ENCODE measurements around the gene ATP8A2.
A peak's percentile ranks its signal among the peaks of the same experiment; 100 is the strongest.

The ATP8A2 gene

DNA sequence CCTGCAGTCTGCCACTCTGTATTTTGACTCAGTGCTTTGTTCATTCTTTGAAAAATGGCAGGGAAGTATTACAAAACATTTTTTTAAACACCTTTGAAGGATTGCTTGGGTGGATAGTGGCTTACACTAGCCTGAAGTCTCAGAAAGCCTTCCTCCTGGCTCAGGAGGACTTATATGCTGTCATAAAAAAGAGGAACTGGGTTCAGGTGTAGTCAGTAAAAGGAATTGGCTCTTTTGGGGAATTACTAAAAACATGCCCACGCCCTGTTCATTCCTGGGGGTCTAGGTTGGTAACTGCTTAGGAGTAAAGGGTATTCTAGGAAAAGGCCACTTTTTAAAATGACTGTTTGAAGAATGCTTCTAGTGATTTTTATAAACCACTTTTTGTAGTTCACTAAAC lies 493.2 kb downstream of the ATP8A2 start:
- no peak for DNase-seq

DNA sequence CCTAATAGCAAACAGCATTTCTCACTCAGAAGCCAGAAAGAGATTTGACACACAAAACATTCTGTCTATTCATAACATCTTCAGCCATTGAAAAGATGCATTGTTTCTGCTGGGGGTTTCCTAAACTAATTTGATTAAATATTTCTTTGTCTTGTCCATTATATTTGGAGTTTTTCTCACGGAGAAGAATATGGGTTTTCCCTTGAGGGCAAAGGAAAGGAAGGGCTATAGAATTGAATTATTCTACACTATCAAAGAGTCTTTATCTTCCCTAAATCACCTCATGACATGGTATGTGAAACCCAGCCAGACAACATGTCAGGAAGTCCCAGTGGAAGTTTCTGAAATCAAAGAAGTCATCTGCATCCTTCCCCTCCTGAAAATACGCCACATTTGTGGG lies 493.6 kb downstream of the ATP8A2 start:
- no peak for DNase-seq

DNA sequence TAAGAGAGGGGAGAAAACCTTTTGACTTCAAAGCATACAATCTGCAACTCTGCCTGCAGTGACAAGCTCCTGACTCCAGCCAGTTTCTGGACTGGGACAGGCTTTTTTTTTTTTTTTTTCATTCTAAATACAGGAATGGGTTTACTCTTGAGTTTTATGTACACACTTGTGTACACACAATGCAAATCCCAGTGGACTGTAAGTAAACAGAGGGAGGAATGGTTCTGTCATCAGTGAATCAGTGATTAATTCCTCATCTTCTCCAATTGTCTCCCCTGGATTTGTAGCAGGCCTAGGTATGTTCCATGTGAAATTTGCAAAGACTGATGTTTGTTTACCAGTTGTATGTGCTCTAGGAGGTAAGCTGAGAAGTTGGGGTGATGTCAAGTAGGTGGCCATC lies 495.3 kb downstream of the ATP8A2 start:
- DNase-seq = no peak

DNA sequence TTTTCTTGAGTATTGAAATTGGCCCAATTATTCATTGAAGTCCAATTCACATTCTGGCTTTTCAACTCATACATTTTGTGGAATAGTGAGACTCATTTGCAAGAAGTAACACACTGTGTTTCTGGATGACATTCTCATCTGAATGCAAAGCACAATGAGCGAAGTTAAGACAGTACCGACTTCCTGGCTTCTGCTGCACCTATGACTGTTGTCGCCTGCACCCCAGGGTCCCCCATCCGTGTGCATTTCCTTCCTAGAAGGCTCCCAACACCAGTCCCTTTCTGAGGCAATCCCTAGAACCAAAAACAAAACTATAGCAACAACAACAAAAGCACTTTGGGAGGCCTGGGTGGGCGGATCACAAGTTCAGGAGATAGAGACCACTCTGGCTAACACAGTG lies 496.7 kb downstream of the ATP8A2 start:
- no peak for DNase-seq

DNA sequence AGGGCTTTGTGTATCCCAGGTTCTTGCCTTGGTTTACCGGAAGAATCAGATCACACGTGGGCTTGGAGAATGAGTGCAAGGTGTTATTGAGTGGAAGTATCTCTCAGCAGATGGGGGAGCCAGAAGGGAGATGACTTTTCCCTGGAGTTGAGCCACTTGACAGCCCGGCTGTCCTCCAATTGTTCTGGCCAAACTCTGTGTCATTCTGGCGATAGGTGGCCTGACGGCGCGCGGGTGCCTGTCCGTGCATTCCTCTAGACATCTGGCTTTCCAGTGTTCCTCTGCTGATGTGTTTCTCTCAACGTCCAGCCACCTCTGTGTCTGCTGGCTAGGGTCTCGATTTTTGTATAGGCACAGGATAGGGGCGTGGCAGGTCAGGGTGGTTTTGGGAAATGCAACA lies 498.2 kb downstream of the ATP8A2 start:
- DNase-seq = no peak

DNA sequence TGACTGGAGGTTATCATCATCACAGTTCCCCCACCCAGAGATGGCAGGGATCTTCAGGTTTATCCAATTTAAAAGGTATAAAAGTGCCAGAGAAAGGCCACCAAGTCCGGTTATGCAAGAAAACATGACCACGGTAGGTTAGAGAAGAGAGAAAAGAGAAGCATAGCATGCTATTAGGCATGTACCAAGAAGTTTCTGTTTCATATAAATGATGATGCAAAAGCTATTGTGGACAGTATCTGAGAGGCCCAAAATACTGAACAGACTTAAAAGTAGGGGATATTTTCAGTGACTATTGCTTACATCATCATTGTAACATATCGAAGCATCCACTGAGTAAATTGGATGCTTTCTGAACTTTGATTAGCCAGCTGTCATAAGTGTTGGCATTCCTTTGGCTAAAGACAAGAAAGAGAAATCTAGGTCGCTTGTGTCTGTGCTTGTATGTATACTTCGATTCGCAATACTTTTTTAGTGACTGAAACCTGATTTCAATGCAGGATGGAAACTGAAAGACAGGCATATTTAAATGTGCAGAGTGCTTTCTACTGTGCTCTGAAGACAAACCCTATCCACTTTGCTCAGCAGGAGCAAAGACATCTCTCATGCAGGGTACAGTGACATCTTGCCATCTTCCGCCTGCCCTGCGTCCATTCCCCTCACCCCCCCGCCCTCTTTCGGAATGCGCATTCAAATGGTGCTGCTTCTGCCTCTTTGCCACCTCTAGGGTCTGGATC lies 499.8 kb downstream of the ATP8A2 start:
- DNase-seq = no peak

DNA sequence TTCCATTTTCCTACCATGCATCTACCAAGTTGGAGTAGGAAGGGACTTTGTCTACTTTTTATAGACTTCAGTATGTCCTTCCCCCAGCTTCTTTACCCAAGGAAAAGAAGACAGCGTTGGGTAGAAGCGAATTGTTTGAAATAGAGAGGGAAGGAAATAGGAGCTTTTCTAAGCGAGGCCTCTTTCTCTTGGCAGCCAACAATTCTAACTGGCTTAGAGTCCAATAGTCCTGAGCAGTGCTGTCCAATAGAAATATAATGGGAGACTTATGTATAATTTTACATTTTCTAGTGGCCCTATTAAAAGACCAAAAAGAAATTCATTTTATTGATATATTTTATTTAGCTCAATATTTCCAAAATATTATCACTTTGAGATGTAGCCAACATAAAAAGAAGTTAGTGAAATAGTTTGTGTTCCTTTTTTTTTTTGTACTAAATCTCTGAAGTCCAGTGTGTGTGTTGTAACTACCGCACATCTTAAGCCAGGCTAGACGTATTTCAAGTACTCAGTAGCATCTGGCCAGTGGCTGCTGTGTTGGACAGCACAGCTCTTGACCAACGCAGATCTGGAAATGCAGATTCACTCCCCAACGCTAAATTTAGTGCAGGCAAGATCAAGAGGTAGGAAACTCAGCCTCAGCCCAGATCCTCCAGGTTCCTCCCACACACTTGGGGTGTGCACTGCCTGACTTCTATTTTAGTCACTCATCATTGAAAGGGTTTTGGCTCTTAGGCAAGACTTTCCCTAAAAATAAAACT lies 500.9 kb downstream of the ATP8A2 start:
- no peak for DNase-seq

DNA sequence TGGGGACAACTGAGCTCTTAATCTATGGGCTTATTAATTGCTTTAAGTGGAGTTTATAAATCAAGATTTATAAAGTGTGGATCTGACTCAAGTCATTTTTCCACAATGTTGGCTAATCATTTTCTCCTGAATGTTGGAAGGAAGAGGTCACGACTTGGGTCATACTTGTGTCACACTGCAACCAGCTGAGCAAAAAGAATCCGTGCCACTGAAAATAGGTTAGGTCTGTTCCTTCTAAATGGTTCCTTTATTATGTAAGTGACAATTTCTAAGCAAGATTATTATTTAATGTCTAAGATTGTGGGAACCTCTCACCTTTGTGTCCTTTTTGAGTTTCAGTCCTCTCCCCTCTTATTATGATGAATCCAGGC lies 501.5 kb downstream of the ATP8A2 start:
- DNase-seq = no peak

DNA sequence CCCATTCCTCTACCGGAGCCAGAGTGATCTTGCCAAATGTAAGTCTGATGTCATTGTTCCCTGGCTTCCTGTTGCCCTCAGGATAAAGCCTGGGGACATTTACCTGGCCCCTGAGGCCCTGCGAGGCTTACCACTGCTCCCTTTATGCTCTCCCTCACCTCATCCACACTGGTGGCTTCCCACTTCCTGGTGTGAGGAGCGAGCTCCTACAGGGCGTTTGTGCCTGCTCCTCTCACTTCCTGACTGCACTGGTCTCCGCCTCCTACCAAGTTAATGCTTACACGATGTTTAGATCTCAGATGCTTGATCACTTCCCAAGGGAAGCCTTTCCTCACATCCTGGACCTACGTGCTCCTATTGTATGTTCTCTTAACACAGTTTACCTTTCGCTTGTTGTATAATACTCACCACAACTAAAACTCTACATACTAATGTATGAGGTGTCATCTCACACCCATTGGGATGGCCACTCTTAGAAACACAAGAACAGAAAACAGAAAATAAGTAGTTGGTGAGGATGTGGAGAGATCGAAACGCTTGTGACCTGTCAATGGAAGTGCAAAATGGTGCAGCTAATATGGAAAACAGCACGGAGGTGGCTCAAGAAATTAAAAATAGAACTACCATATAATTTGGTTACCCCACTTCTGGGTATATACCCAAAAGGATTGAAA lies 502.4 kb downstream of the ATP8A2 start:
- DNase-seq = no peak

DNA sequence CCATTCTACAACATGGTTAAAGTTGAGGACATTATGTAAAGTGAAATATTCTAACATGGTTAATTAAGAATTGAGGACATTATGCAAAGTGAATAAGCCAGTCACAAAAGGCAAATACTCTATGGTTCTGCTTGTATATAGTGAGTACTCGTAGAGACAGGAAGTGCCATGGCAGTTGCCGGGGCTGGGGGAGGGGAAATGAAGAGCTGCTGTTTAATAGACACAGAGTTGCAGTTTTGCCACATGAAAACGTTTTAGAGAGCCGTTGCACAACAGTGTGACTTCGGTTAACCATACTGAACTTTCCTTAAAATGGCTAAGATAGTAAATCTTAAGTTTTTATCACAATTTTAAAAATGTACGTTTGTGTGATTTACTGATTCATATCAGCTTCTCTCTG lies 503.1 kb downstream of the ATP8A2 start:
- DNase-seq = peak; percentile 59 to 73

DNA sequence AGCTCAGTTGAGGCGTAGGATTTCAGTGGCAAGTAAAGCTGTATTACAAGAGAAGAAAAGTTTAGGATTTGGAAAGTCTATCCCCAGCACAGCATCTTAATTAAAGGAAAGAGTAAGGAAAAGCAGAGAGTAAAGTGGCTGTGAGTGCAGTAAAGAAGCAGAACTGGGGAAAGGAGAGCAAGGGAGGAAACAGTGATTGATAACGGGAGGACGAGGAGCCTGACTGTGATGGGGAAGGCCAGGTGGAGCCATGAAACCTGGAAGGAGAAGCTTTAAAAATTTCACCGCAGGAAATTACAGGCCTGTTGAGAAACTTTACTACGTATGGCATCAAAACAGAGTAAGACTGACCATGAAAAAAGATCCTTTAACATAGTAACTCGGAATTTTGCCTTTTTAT lies 504.5 kb downstream of the ATP8A2 start:
- DNase-seq = no peak

DNA sequence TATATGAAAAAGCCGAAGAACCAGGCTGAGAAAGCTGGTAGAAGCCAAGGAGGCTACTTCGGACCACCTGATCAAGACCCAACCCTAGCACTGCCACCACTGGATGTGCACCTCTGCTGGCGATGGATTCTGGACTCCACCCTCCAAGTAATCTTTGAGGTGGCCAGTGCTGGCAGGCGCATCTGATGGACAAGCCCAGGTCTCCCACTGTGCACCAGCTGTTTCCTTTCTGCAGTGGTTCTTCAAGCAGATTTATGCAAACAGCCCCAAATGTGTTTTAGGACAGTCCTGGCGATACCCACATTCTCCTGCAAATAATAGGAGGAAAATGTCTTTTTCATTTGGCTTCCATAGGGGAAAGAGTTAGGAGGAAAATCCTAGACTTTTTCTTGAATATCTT lies 507.7 kb downstream of the ATP8A2 start:
- DNase-seq = no peak

DNA sequence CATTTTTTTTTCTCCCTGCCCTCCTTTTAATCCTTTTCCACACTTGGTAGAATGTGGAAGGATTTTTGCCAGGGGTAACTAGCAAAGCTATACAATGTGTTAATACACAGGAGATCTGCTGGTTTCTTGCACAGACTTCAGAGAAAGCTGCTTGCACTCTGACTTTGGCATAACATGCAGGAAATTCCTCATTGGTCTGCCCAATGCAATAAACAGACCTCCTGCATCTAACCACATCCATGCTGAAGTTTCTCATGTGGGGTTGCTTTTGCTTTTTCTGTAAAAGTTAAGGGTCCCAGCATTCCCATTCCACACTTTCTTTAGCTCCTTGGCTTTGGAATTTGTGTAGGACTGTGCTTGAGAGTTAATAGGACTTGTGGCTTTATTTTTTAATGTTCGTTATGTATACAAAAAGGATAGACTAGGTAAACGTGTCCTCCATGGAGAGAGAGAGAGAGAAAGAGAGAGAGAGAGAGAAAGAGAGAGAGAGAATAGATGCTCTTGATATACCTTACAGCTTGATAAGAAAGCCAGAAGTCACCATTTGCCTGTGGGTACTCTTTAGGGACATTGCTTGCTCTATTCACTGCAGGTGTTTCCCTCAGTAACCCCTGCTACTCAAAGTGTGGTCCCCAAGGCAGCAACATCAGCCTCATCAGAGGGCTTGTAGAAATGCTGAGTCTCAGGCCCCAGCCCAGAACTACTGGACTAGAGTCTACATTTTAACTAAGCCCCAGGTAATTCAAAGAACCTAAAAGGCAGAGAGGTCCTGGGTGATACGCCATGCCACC lies 509.6 kb downstream of the ATP8A2 start:
- DNase-seq = no peak

DNA sequence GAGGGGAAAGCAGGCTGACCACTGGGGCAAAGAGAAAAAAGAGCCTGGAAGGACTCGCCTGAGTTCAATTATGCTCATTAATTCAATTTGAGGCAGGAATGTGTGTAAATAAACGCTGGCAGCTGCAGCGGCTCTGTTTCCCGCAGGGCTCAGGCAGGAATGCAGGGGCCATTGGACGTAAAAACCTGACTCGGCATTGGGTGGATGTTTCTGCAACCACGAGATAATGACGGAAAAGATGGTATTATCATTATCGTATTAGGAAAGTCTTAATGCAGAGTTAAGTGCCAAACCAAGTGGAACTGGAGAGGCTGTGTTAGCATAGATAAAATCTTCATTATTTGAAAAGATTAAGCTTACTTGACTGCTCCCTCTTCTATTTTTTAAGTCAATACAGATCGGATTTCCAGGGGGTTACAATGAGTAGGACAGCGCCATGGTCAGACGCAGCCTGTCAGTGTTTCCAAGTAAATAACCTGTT lies 510.2 kb downstream of the ATP8A2 start:
- no peak for DNase-seq

DNA sequence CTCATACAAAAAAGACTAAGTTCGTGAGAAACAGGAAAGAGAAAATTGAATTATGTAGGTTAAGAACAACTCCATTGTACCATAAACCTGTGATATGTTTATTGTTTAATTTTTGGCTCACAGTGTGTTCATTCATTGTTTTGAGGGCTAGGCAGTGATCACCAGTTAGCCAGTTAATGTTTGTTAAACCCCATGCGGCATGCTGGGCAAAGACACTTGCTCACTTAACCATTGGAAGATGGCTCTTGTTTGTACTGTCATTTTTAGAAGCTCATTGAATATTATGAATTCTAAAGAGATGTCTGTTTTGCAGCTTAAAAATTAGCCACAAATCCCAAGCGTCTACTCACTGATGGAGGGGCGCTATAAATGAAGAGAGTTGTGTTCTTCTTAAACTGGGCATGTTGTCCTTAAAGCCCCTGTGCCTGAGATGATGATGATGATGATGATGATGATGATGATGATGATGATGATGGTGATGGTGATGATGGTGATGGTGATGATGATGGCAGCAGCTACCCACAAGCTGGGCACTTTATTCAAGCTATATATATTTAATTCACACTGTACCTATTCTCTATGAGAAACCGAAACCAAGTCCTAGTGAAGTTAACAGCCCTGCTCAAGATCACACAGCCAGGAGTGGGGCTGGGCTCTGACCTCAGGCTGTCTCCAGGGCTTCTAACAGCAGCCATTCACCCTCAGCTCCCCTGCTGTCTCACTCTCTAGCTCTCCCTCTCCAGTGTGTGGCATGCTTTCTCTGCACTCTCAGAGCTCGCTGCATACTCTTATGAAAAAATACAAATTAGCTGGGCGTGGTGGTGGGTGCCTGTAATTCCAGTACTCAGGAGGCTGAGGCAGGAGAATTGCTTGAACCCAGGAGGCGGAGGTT lies 510.9 kb downstream of the ATP8A2 start:
- DNase-seq = peak in 1 of 2 donors; percentile 30

DNA sequence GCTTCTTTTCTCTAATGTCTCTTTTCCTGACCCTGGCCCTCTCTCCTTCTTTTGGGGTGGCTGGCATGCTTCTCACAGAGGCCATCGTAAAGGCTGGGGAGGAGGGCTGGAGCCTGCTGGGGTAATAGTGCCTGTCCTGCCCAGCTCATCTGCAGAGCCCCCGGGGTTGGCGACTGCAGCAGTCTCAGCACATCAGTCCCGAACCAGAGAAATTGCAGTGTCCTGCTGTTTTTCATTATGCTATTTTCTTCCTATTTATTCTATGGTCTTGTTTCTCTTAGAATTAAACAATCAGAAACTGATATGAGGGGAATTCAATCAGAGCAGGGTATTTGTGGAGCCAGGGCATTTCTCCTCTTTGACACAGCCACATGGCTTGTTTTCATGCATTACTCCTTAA lies 513.6 kb downstream of the ATP8A2 start:
- DNase-seq = no peak

DNA sequence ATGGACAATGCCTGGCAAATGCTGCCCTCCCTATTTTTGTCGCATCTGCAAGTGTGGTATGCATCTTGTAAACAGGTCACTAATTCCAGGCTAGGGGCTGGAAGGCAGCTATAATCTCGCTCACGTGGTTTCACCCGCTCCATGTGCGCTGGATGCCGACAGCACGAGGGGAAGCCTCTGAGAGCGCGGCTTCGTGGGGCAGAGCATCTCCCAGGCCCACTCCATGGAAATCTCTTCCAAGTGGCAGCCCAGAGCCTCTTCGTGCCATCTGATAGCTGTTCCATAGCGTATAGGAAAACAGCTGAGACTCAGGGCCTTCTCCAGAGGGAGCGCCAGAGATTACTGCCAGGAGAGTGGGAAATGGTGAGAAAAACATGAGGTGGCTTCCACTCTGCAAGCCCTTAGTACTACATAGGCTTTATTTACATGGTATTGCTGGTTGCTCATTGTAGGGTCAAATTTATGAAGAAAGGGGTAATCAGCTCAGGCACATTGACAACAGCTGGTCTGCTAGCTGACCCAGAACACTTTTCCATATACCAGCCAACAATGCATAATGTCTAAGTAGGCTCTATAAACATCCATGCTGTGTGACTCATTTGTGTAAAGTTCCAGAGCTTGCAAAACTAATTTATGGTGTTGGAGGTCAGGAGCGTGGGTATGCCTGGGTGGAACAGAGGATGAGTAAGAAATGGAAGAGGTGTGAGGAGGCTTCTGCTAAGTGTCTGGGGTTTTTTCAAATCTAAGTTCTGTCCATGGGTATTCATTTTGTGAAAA lies 514.9 kb downstream of the ATP8A2 start:
- no peak for DNase-seq

DNA sequence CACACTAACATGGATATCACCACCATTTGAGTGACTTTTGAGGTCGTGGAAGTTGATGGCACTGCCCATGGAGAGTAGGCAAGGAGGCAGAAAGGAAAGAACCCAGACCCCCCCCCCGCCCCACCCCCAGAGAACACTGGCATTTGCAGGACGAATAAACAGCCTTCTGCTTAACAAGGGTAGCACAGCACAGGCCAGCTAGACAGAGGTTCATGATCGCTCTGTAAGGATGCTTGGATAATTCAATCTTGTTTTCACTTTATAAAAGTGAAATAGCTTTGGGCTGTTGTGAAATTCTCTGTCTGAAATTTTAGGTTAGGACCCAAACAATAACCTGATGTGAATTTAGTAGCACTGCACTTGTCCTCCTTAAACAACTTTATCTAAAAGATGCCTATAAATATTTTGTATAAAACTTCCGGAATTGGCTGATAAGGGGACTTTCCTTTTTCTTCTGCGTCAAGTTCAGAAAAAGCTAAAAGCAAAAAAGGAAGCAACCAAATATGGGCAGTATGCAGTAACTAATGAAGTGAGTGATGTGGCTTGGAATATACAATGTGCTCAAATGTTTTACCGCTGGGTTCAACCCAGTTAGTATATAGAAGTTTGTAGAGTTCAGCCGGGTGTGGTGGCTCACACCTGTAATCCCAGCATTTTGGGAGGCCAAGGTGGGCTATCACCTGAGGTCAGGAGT lies 516.3 kb downstream of the ATP8A2 start:
- peak in 1 of 2 donors; percentile 66 for DNase-seq

DNA sequence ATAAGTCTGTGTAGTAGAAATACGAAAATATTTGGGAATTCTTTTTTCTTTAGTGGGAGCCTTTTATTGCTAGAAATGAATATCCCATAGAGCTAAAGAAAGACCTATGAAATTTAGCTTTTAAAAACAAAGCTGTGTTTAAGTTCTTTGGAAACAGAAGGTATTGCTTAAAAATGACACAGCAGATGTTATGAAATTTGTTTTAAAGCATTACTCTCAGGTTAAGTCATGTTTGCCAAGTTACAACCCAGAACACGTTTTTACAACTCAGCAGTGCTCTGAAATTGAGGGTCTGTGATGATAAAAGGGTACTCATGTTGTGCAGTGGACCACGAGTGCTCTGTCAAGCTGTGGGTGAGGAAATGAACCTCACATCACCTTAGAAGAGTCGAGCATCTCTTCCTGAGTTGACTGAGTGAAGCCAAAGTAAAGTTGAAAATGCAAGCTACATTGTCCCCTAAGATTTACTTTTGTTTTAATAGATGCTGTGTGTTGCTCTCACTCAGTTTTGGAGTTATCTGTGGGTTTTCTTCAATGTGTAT lies 519.0 kb downstream of the ATP8A2 start:
- no peak for DNase-seq

DNA sequence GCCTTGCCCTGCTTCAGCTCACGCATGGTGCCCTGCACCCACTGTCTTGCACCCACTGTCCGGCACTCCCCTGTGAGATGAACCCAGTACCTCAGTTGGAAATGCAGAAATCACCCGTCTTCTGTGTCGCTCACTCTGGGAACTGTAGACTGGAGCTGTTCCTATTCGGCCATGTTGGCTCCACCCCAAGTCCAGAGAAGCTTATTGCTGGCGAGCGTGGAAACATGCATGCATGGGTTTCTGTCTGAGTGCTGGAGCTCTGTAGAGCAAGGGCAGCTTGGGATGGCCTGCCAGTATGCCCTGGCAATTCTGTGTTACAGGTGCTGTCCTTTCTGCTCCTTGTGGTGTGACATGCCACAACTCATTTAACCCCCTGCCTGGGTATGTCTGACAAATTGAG lies 527.2 kb downstream of the ATP8A2 start:
- DNase-seq = no peak

Measured in CD4-positive, alpha-beta T cell treated with Interferon alpha-2 for 1 hour (primary cell).